GM12875 (cell line): ENCODE results near the gene MCUR1.

ENCODE experiments used
- H3K4me3 ChIP-seq: one replicate; pipeline ENCODE4 v1.5.1; 2011; ENCODE audit warnings: low read depth, low read length, control low read depth
- CTCF ChIP-seq: IDR thresholded peaks from 2 replicates; pipeline ENCODE4 v1.5.1; 2011; ENCODE audit warnings: low read depth, mild to moderate bottlenecking, control low read depth, inconsistent platforms, low read length, moderate library complexity, borderline replicate concordance; ENCODE audit not compliant: insufficient read depth

MCUR1 gene

GRCh38 chr6:13825871-13826270 lies 11.5 kb upstream of the MCUR1 start:
- no peak overlapping the region for H3K4me3 ChIP-seq
- no peak for TF ChIP-seq CTCF

DNA sequence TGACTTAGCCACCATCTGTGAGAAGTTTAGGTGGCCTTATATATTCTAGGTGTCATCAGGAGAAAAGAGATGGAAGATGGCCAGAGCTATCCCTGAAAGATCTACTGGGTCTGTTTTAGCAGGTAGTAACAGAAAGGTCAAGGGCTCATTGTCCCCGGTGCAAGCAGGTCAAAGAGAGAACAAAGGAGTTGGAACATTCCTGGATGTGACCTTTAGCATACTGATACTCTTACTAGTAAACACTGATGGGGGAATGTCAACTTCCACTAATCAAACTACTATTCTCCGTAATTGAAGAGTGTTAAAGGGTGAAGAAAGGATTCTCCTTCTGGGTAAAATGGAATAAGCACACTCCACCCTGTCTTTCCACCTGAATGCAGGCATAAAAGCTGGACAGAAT lies 4.0 kb upstream of the MCUR1 start:
- TF ChIP-seq CTCF, result no peak
- H3K4me3 ChIP-seq, result no peak overlapping the region

DNA sequence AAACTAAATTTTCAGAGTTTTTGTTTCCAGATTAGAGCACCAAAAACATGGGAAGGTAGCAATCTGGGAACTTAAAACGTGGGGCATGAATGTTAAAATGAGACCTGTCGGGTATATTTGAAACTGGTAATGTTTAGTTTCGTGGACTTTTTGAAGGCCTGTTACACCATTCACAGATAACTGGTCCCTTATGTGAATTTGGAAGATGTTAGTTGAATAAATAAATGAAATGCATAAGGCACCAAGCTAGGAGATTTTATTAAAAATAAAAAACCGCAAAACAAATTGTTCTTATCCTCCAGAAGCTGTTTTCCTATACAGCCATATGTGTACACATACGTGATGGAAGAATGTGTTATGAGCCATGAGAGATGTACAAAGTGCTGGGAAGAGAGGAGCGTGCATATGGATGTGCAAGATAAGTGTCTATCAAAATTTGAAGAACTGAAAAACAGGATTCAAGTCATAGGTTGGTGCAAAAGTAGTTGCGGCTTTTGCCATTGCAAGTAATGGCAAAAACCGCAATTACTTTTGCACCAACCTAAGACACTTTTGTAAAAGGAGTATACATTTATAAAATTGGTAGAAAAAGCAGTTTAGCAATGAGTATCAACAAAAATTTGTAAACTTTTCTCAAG lies 700 bp upstream of the MCUR1 start:
- H3K4me3 ChIP-seq, result no peak overlapping the region
- no peak for TF ChIP-seq CTCF

GRCh38 chr6:13813621-13814175 lies 659 bp downstream of the MCUR1 start:
- TF ChIP-seq CTCF, result no peak
- H3K4me3 ChIP-seq, result peak overlapping the region; percentile 70

GRCh38 chr6:13813026-13813425 lies 1.3 kb downstream of the MCUR1 start:
- TF ChIP-seq CTCF, result no peak
- no peak overlapping the region for H3K4me3 ChIP-seq

GRCh38 chr6:13812359-13812642 lies 2.1 kb downstream of the MCUR1 start:
- no peak overlapping the region for H3K4me3 ChIP-seq
- no peak for TF ChIP-seq CTCF

GRCh38 chr6:13811627-13812358 lies 2.6 kb downstream of the MCUR1 start:
- TF ChIP-seq CTCF, result no peak
- no peak overlapping the region for H3K4me3 ChIP-seq
